WTC11 (cell line): ENCODE data around the gene HTR1A. TPM values are rescaled to one million over a fixed set of nuclear protein-coding genes. Genes with fewer than 3 reads are reported as not detected.

Experiments used
- ATAC-seq: fragments of 200-7000 bp; cut with Tn5 transposase; 2 replicates; pipeline ENCODE4 v1.10.0; 2021; ENCODE audit warnings: mild to moderate bottlenecking, moderate library complexity
- CTCF ChIA-PET: fragments of 300-600 bp; sonication (Branson Sonifier 250); formaldehyde crosslinking; loops from one replicate; lab custom pipeline; 2021; ENCODE audit warnings: antibody characterized with exemption; lab: Charles Lee
- POLR2A ChIA-PET: fragments of 350-600 bp; sonication (Branson Sonifier 250); formaldehyde crosslinking; loops from one replicate; lab custom pipeline; 2021; ENCODE audit warnings: antibody characterized with exemption; lab: Charles Lee
- DNase-seq: peaks from one replicate; pipeline ENCODE4 v3.0.0; 2021; ENCODE audit warnings: low spot score
- H3K27ac Mint-ChIP-seq: 2 replicates; pipeline ENCODE4 v1.8.0; 2021; ENCODE audit warnings: mixed read lengths
- H3K27me3 Mint-ChIP-seq: 2 replicates; pipeline ENCODE4 v1.8.0; 2021; ENCODE audit warnings: low read depth, mild to moderate bottlenecking, moderate library complexity, mixed read lengths
- H3K36me3 Mint-ChIP-seq: 2 replicates; pipeline ENCODE4 v1.8.0; 2021; ENCODE audit warnings: mixed read lengths
- H3K4me1 Mint-ChIP-seq: 2 replicates; pipeline ENCODE4 v1.8.0; 2022; ENCODE audit warnings: mixed read lengths
- H3K4me3 Mint-ChIP-seq: 2 replicates; pipeline ENCODE4 v1.8.0; 2021; ENCODE audit warnings: mild to moderate bottlenecking, moderate library complexity, mixed read lengths
- H3K9me3 Mint-ChIP-seq: 2 replicates; pipeline ENCODE4 v1.8.0; 2021; ENCODE audit warnings: mixed read lengths
- AFF4 ChIP-seq: sonication (generic); formaldehyde crosslinking; IDR thresholded peaks from 2 replicates; pipeline ENCODE4 v1.8.1; 2023; ENCODE audit warnings: mild to moderate bottlenecking, missing genetic modification reagents, borderline replicate concordance
- ARID4B ChIP-seq: sonication (generic); formaldehyde crosslinking; IDR thresholded peaks from 2 replicates; pipeline ENCODE4 v1.8.0; 2023; ENCODE audit warnings: missing genetic modification reagents, mild to moderate bottlenecking, borderline replicate concordance
- ATF1 ChIP-seq: sonication (generic); formaldehyde crosslinking; IDR thresholded peaks from 2 replicates; pipeline ENCODE4 v1.8.1; 2023; ENCODE audit warnings: mild to moderate bottlenecking, moderate library complexity, missing genetic modification reagents
- CBFB ChIP-seq: sonication (generic); formaldehyde crosslinking; IDR thresholded peaks from 2 replicates; pipeline ENCODE4 v1.8.1; 2022; ENCODE audit warnings: mild to moderate bottlenecking, low read depth, missing genetic modification reagents
- CDX4 ChIP-seq: fragments of 250-450 bp; sonication (Bioruptor Pico); IDR thresholded peaks from 2 replicates; pipeline ENCODE4 v1.9.0; 2021; ENCODE audit warnings: moderate library complexity, mild to moderate bottlenecking, inconsistent platforms, borderline replicate concordance
- E2F5 ChIP-seq: sonication (generic); formaldehyde crosslinking; IDR thresholded peaks from 2 replicates; pipeline ENCODE4 v1.8.1; 2022; ENCODE audit warnings: mild to moderate bottlenecking, moderate library complexity, missing genetic modification reagents
- FOXK1 ChIP-seq: sonication (generic); formaldehyde crosslinking; IDR thresholded peaks from 2 replicates; pipeline ENCODE4 v1.8.0; 2022; ENCODE audit warnings: mild to moderate bottlenecking, moderate library complexity, missing genetic modification reagents
- FOXP1 ChIP-seq: sonication (generic); formaldehyde crosslinking; IDR thresholded peaks from 2 replicates; pipeline ENCODE4 v1.8.0; 2022; ENCODE audit warnings: missing genetic modification reagents, mild to moderate bottlenecking, moderate library complexity, borderline replicate concordance
- GRHL2 ChIP-seq: fragments of 250-450 bp; sonication (Bioruptor Pico); IDR thresholded peaks from 2 replicates; pipeline ENCODE4 v1.8.0; 2022; ENCODE audit warnings: mild to moderate bottlenecking, moderate library complexity; ENCODE audit not compliant: insufficient replicate concordance, severe bottlenecking
- GTF2I ChIP-seq: fragments of 250-450 bp; sonication (Bioruptor Pico); conservative IDR thresholded peaks from 2 replicates; pipeline ENCODE4 v1.4.0; 2021; ENCODE audit warnings: mild to moderate bottlenecking
- IRF2 ChIP-seq: sonication (generic); formaldehyde crosslinking; IDR thresholded peaks from 2 replicates; pipeline ENCODE4 v1.8.0; 2022; ENCODE audit warnings: low read depth, missing genetic modification reagents, borderline replicate concordance
- JUN ChIP-seq: sonication (generic); formaldehyde crosslinking; IDR thresholded peaks from 2 replicates; pipeline ENCODE4 v1.8.0; 2023; ENCODE audit warnings: mild to moderate bottlenecking, missing genetic modification reagents
- MLX ChIP-seq: sonication (generic); formaldehyde crosslinking; IDR thresholded peaks from 2 replicates; pipeline ENCODE4 v1.8.1; 2023; ENCODE audit warnings: mild to moderate bottlenecking, missing genetic modification reagents, moderate library complexity
- NFATC4 ChIP-seq: fragments of 250-450 bp; sonication (Bioruptor Pico); IDR thresholded peaks from 2 replicates; pipeline ENCODE4 v1.9.0; 2021; ENCODE audit warnings: mild to moderate bottlenecking
- NR1H2 ChIP-seq: sonication (generic); formaldehyde crosslinking; IDR thresholded peaks from 2 replicates; pipeline ENCODE4 v1.9.0; 2021; ENCODE audit warnings: mild to moderate bottlenecking, moderate library complexity, missing genetic modification reagents
- SMAD3 ChIP-seq: sonication (generic); formaldehyde crosslinking; IDR thresholded peaks from 2 replicates; pipeline ENCODE4 v1.8.0; 2022; ENCODE audit warnings: missing genetic modification reagents, mild to moderate bottlenecking, borderline replicate concordance
- SMAD4 ChIP-seq: sonication (generic); formaldehyde crosslinking; IDR thresholded peaks from 2 replicates; pipeline ENCODE4 v1.8.0; 2022; ENCODE audit warnings: mild to moderate bottlenecking, missing genetic modification reagents
- USF1 ChIP-seq: sonication (generic); formaldehyde crosslinking; IDR thresholded peaks from 2 replicates; pipeline ENCODE4 v1.8.0; 2022; ENCODE audit warnings: mild to moderate bottlenecking, missing genetic modification reagents
- ZBTB21 ChIP-seq: sonication (generic); formaldehyde crosslinking; IDR thresholded peaks from 2 replicates; pipeline ENCODE4 v1.8.1; 2023; ENCODE audit warnings: mild to moderate bottlenecking, missing genetic modification reagents, borderline replicate concordance
- ZBTB43 ChIP-seq: sonication (generic); formaldehyde crosslinking; IDR thresholded peaks from 2 replicates; pipeline ENCODE4 v1.8.1; 2023; ENCODE audit warnings: mild to moderate bottlenecking, missing genetic modification reagents
- ZNF121 ChIP-seq: sonication (generic); formaldehyde crosslinking; IDR thresholded peaks from 2 replicates; pipeline ENCODE4 v1.8.0; 2023; ENCODE audit warnings: missing genetic modification reagents
- ZNF232 ChIP-seq: sonication (generic); formaldehyde crosslinking; IDR thresholded peaks from 2 replicates; pipeline ENCODE4 v1.8.0; 2022; ENCODE audit warnings: mild to moderate bottlenecking, missing genetic modification reagents
- ZNF671 ChIP-seq: fragments of 250-450 bp; sonication (Bioruptor Pico); IDR thresholded peaks from 2 replicates; pipeline ENCODE4 v1.8.0; 2021; ENCODE audit warnings: mild to moderate bottlenecking
- total RNA-seq: library from RNA; stranded (reverse); gene quantifications from 3 replicates; pipeline ENCODE4 v1.2.3, GENCODE V29; 2021

Gene HTR1A
- total RNA-seq, 1 experiment from 2014 or later: 0.52 TPM

GRCh38 chr5:63919763-63920478 is 42.3 kb downstream of the HTR1A start (continued):
- TF ChIP-seq AFF4 (CRISPR knock-in tag) (no peak), ZNF671 (CRISPR knock-in tag) (no peak), ZNF121 (CRISPR knock-in tag) (no peak), SMAD4 (CRISPR knock-in tag) (no peak), ZNF232 (CRISPR knock-in tag) (no peak), ATF1 (CRISPR knock-in tag) (no peak), MLX (CRISPR knock-in tag) (no peak), NR1H2 (CRISPR knock-in tag) (no peak), USF1 (CRISPR knock-in tag) (no peak), JUN (no peak), GRHL2 (CRISPR knock-in tag) (no peak), NFATC4 (CRISPR knock-in tag) (no peak), ZBTB21 (CRISPR knock-in tag) (no peak), CBFB (CRISPR knock-in tag) (no peak)

GRCh38 chr5:63916786-63917185 is 45.5 kb downstream of the HTR1A start:
- H3K27me3 Mint-ChIP-seq: no peaks in the 10 kb centered on the region
- ChIA-PET CTCF (interaction anchor here (1.2 kb wide), 1 partner anchor 46 kb away, joined by 3 read pairs; no protein-coding TSS in a partner anchor), POLR2A (no interaction called here)
- DNase-seq (no peak), ATAC-seq (no peak)
- H3K4me1 Mint-ChIP-seq: peaks cover 32% of the 10 kb centered on the region
- peaks cover 11% of the 10 kb centered on the region for H3K9me3 Mint-ChIP-seq
- H3K4me3 Mint-ChIP-seq: no peak overlapping the region
- no peak overlapping the region for H3K27ac Mint-ChIP-seq
- H3K36me3 Mint-ChIP-seq: peaks cover 5% of the 10 kb centered on the region; the same call in 1 of the 2 replicates
- TF ChIP-seq SMAD3 (CRISPR knock-in tag) (no peak), ZBTB43 (no peak), IRF2 (no peak), GTF2I (CRISPR knock-in tag) (no peak), ZNF121 (CRISPR knock-in tag) (no peak), CDX4 (CRISPR knock-in tag) (no peak), FOXK1 (no peak), ARID4B (no peak), E2F5 (no peak), FOXP1 (no peak), MLX (CRISPR knock-in tag) (no peak)
